Body of pancreas (tissue), 4 donors: ENCODE measurements around the gene FHL1.
"Not testable (repeated sequence)": the region's sequence is repeated elsewhere in the genome, so short reads cannot be mapped to it uniquely, and the experiment has no call there.

ENCODE experiments used
- POLR2A ChIP-seq, 3 donors: fragments of 450-650 bp; IDR thresholded peaks; one replicate each; pipeline ENCODE4 v1.6.1; 2016; ENCODE audit warnings: antibody characterized with exemption in 3 of 3, mild to moderate bottlenecking in 2 of 3
- TF ChIP-seq, protein P1 (sequence below), 7 experiments: fragments of 450-650 bp in 4 of 7; fragments of 200-600 bp in 3 of 7; sonication (generic) in 3 of 7; IDR thresholded peaks; one replicate each; pipeline ENCODE4 v1.5.1; 2016 to 2019; ENCODE audit warnings: antibody characterized with exemption in 7 of 7

- TF ChIP-seq, protein P1, sequence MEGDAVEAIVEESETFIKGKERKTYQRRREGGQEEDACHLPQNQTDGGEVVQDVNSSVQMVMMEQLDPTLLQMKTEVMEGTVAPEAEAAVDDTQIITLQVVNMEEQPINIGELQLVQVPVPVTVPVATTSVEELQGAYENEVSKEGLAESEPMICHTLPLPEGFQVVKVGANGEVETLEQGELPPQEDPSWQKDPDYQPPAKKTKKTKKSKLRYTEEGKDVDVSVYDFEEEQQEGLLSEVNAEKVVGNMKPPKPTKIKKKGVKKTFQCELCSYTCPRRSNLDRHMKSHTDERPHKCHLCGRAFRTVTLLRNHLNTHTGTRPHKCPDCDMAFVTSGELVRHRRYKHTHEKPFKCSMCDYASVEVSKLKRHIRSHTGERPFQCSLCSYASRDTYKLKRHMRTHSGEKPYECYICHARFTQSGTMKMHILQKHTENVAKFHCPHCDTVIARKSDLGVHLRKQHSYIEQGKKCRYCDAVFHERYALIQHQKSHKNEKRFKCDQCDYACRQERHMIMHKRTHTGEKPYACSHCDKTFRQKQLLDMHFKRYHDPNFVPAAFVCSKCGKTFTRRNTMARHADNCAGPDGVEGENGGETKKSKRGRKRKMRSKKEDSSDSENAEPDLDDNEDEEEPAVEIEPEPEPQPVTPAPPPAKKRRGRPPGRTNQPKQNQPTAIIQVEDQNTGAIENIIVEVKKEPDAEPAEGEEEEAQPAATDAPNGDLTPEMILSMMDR (IDR thresholded peaks at IDR 0.05): not testable (repeated sequence)
- TF ChIP-seq POLR2A (IDR thresholded peaks at IDR 0.05): not testable (repeated sequence)
Measured at GRCh38 chrX:136167989-136168388, 20.7 kb downstream of the FHL1 start.
